Measurements from ENCODE around the gene TBC1D1.

The TBC1D1 gene

GRCh38 chr4:38113132-38113531 lies 222.2 kb downstream of the TBC1D1 start:
- peaks cover 3% of the 10 kb centered on the region for H3K4me1 ChIP-seq (ENCODE audit: control insufficient read depth, insufficient read depth, low read depth, low read length)
- no peak overlapping the region for H4K8ac ChIP-seq (ENCODE audit: low read length)
- H2BK15ac ChIP-seq (ENCODE audit: low read depth, poor library complexity, severe bottlenecking): no peak overlapping the region
- H3K79me1 ChIP-seq (replicated peaks; ENCODE audit: low read length, poor library complexity, severe bottlenecking): peaks cover 10% of the 10 kb centered on the region
- peak overlapping the region in 1 of 2 experiments; percentile 76 for H2BK12ac ChIP-seq (ENCODE audit: low read length in 2 of 2)
- H3K14ac ChIP-seq (ENCODE audit: low read length in 2 of 2): no peak overlapping the region
- H4K91ac ChIP-seq (ENCODE audit: low read length): no peak overlapping the region
- H2BK5ac ChIP-seq (ENCODE audit: low read depth, low read length, poor library complexity, severe bottlenecking): no peak overlapping the region
- no peaks in the 10 kb centered on the region for H3K9me3 ChIP-seq (ENCODE audit: control insufficient read depth, low read length)
- no peak overlapping the region for H2AFZ ChIP-seq (ENCODE audit: low read depth, low read length)
- no peak overlapping the region for H3K18ac ChIP-seq (ENCODE audit: low read depth in 1 of 2, low read length in 2 of 2)
- H3K23ac ChIP-seq (ENCODE audit: low read length in 2 of 2): no peak overlapping the region
- H3K36me3 ChIP-seq (ENCODE audit: control insufficient read depth in 1 of 2, insufficient read depth in 2 of 2, low read depth in 1 of 2, low read length in 2 of 2): peaks cover 10 to 13% of the 10 kb centered on the region in 2 experiments
- H2BK120ac ChIP-seq (ENCODE audit: low read depth, low read length): no peak overlapping the region
- no peak for DNase-seq
- no peak overlapping the region for H3K4me3 ChIP-seq (ENCODE audit: insufficient read depth in 1 of 2, low read depth in 1 of 2, low read length in 2 of 2)
- no peak overlapping the region for H3K4me2 ChIP-seq (ENCODE audit: low read length, poor library complexity, severe bottlenecking)
- no peak overlapping the region for H3K9ac ChIP-seq (ENCODE audit: low read length)
- H3K27me3 ChIP-seq (ENCODE audit: control insufficient read depth in 1 of 2, insufficient read depth in 1 of 2, low read length in 2 of 2): no peaks in the 10 kb centered on the region
- 79% methylated on average over 2 of the region's 4 CpGs for WGBS
- H3K27ac ChIP-seq (ENCODE audit: low read length, poor library complexity, severe bottlenecking): no peak overlapping the region
- H3K4ac ChIP-seq (ENCODE audit: low read depth in 1 of 2, low read length in 2 of 2): no peak overlapping the region
- H2AK5ac ChIP-seq (ENCODE audit: low read length, severe bottlenecking): no peak overlapping the region

DNA sequence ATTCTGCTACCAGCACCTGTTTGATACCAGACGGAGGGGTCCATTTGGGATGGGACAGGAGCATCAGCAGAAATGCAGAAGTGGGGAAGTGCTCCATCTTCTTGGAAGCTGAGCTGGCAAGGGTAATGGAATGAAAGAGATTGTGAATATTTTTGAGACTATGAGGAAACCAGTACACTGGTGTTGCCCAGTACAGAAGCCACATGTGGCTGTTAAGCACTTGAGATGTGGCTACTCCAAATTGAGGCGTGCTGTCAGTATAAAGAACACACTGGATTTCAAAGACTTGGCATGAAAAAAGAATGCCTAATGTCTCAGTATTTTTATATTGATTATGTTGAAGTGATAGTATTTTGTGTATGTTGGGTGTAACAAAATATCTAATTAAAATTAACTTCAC lies 222.7 kb downstream of the TBC1D1 start:
- H3K36me3 ChIP-seq (ENCODE audit: control insufficient read depth in 1 of 2, insufficient read depth in 2 of 2, low read depth in 1 of 2, low read length in 2 of 2): peaks cover 10 to 15% of the 10 kb centered on the region in 2 experiments
- H3K9ac ChIP-seq (ENCODE audit: low read length): no peak overlapping the region
- no peak overlapping the region for H2BK5ac ChIP-seq (ENCODE audit: low read depth, low read length, poor library complexity, severe bottlenecking)
- H4K91ac ChIP-seq (ENCODE audit: low read length): no peak overlapping the region
- H3K4me2 ChIP-seq (ENCODE audit: low read length, poor library complexity, severe bottlenecking): no peak overlapping the region
- no peak overlapping the region for H3K23ac ChIP-seq (ENCODE audit: low read length in 2 of 2)
- H3K4me1 ChIP-seq (ENCODE audit: control insufficient read depth, insufficient read depth, low read depth, low read length): peaks cover 6% of the 10 kb centered on the region
- H2AFZ ChIP-seq (ENCODE audit: low read depth, low read length): no peak overlapping the region
- H3K18ac ChIP-seq (ENCODE audit: low read depth in 1 of 2, low read length in 2 of 2): no peak overlapping the region
- no peak overlapping the region for H4K8ac ChIP-seq (ENCODE audit: low read length)
- H2BK120ac ChIP-seq (ENCODE audit: low read depth, low read length): no peak overlapping the region
- no peak for DNase-seq
- H3K4me3 ChIP-seq (ENCODE audit: insufficient read depth in 1 of 2, low read depth in 1 of 2, low read length in 2 of 2): no peak overlapping the region
- 95% methylated on average over 2 of the region's 2 CpGs for WGBS
- peak overlapping the region in 1 of 2 experiments; percentile 76 for H2BK12ac ChIP-seq (ENCODE audit: low read length in 2 of 2)
- H3K14ac ChIP-seq (ENCODE audit: low read length in 2 of 2): no peak overlapping the region
- H2BK15ac ChIP-seq (ENCODE audit: low read depth, poor library complexity, severe bottlenecking): no peak overlapping the region
- H3K27me3 ChIP-seq (ENCODE audit: control insufficient read depth in 1 of 2, insufficient read depth in 1 of 2, low read length in 2 of 2): no peaks in the 10 kb centered on the region
- no peak overlapping the region for H2AK5ac ChIP-seq (ENCODE audit: low read length, severe bottlenecking)
- no peaks in the 10 kb centered on the region for H3K9me3 ChIP-seq (ENCODE audit: control insufficient read depth, low read length)
- peaks cover 9% of the 10 kb centered on the region for H3K79me1 ChIP-seq (replicated peaks; ENCODE audit: low read length, poor library complexity, severe bottlenecking)
- no peak overlapping the region for H3K4ac ChIP-seq (ENCODE audit: low read depth in 1 of 2, low read length in 2 of 2)
- H3K27ac ChIP-seq (ENCODE audit: low read length, poor library complexity, severe bottlenecking): no peak overlapping the region

- Histone ChIP-seq H3K4ac (ENCODE audit: low read depth in 1 of 2, low read length in 2 of 2) (peak overlapping the region in 1 of 2 experiments; percentile 47), H3K23ac (ENCODE audit: low read length in 2 of 2) (no peak overlapping the region), H2BK12ac (ENCODE audit: low read length in 2 of 2) (peak overlapping the region in 1 of 2 experiments; percentile 21), H3K4me3 (ENCODE audit: insufficient read depth in 1 of 2, low read depth in 1 of 2, low read length in 2 of 2) (no peak overlapping the region), H2BK5ac (ENCODE audit: low read depth, low read length, poor library complexity, severe bottlenecking) (no peak overlapping the region), H3K9ac (ENCODE audit: low read length) (peak overlapping the region; percentile 18), H3K14ac (ENCODE audit: low read length in 2 of 2) (no peak overlapping the region), H2AFZ (ENCODE audit: low read depth, low read length) (no peak overlapping the region), H3K36me3 (ENCODE audit: control insufficient read depth in 1 of 2, insufficient read depth in 2 of 2, low read depth in 1 of 2, low read length in 2 of 2) (peaks cover 10 to 14% of the 10 kb centered on the region in 2 experiments), H3K4me2 (ENCODE audit: low read length, poor library complexity, severe bottlenecking) (no peak overlapping the region), H3K18ac (ENCODE audit: low read depth in 1 of 2, low read length in 2 of 2) (peak overlapping the region in 1 of 2 experiments; percentile 16), H3K27me3 (ENCODE audit: control insufficient read depth in 1 of 2, insufficient read depth in 1 of 2, low read length in 2 of 2) (no peaks in the 10 kb centered on the region), H4K8ac (ENCODE audit: low read length) (no peak overlapping the region), H4K91ac (ENCODE audit: low read length) (no peak overlapping the region), H3K27ac (ENCODE audit: low read length, poor library complexity, severe bottlenecking) (no peak overlapping the region), H3K79me1 (replicated peaks; ENCODE audit: low read length, poor library complexity, severe bottlenecking) (peaks cover 9% of the 10 kb centered on the region), H3K9me3 (ENCODE audit: control insufficient read depth, low read length) (no peaks in the 10 kb centered on the region), H2AK5ac (ENCODE audit: low read length, severe bottlenecking) (peak overlapping the region; percentile 41), H3K4me1 (ENCODE audit: control insufficient read depth, insufficient read depth, low read depth, low read length) (peaks cover 9% of the 10 kb centered on the region), H2BK15ac (ENCODE audit: low read depth, poor library complexity, severe bottlenecking) (no peak overlapping the region), H2BK120ac (ENCODE audit: low read depth, low read length) (no peak overlapping the region)
- peak; percentile 49 for DNase-seq
- WGBS: 38% methylated on average over 6 of the region's 6 CpGs
These were observed 223.7 kb downstream of the TBC1D1 start for GRCh38 chr4:38114386-38115150.

- H3K9ac ChIP-seq (ENCODE audit: low read length): no peak overlapping the region
- H3K36me3 ChIP-seq (ENCODE audit: control insufficient read depth in 1 of 2, insufficient read depth in 2 of 2, low read depth in 1 of 2, low read length in 2 of 2): peaks cover 10 to 14% of the 10 kb centered on the region in 2 experiments
- H3K23ac ChIP-seq (ENCODE audit: low read length in 2 of 2): no peak overlapping the region
- peak overlapping the region in 1 of 2 experiments; percentile 73 for H3K4ac ChIP-seq (ENCODE audit: low read depth in 1 of 2, low read length in 2 of 2)
- H3K18ac ChIP-seq (ENCODE audit: low read depth in 1 of 2, low read length in 2 of 2): peak overlapping the region in 1 of 2 experiments; percentile 78
- no peak overlapping the region for H4K8ac ChIP-seq (ENCODE audit: low read length)
- H2BK12ac ChIP-seq (ENCODE audit: low read length in 2 of 2): no peak overlapping the region
- no peak overlapping the region for H2BK120ac ChIP-seq (ENCODE audit: low read depth, low read length)
- no peaks in the 10 kb centered on the region for H3K9me3 ChIP-seq (ENCODE audit: control insufficient read depth, low read length)
- H2AK5ac ChIP-seq (ENCODE audit: low read length, severe bottlenecking): no peak overlapping the region
- H3K14ac ChIP-seq (ENCODE audit: low read length in 2 of 2): no peak overlapping the region
- no peak overlapping the region for H3K27ac ChIP-seq (ENCODE audit: low read length, poor library complexity, severe bottlenecking)
- H2AFZ ChIP-seq (ENCODE audit: low read depth, low read length): no peak overlapping the region
- H3K27me3 ChIP-seq (ENCODE audit: control insufficient read depth in 1 of 2, insufficient read depth in 1 of 2, low read length in 2 of 2): no peaks in the 10 kb centered on the region
- WGBS: 92% methylated on average over 2 of the region's 5 CpGs
- no peak overlapping the region for H2BK15ac ChIP-seq (ENCODE audit: low read depth, poor library complexity, severe bottlenecking)
- H3K4me1 ChIP-seq (ENCODE audit: control insufficient read depth, insufficient read depth, low read depth, low read length): peaks cover 12% of the 10 kb centered on the region
- peaks cover 9% of the 10 kb centered on the region for H3K79me1 ChIP-seq (replicated peaks; ENCODE audit: low read length, poor library complexity, severe bottlenecking)
- no peak overlapping the region for H3K4me2 ChIP-seq (ENCODE audit: low read length, poor library complexity, severe bottlenecking)
- DNase-seq: no peak
- H4K91ac ChIP-seq (ENCODE audit: low read length): no peak overlapping the region
- no peak overlapping the region for H3K4me3 ChIP-seq (ENCODE audit: insufficient read depth in 1 of 2, low read depth in 1 of 2, low read length in 2 of 2)
- no peak overlapping the region for H2BK5ac ChIP-seq (ENCODE audit: low read depth, low read length, poor library complexity, severe bottlenecking)
These were observed 224.7 kb downstream of the TBC1D1 start for GRCh38 chr4:38115601-38116000.

Data from mesenchymal stem cell (in vitro differentiated cells and primary cell).